TTC549 (cell line): ENCODE results near the gene RBM33.

Experiments used
- FAIRE-seq: peaks from 2 replicates; lab custom pipeline; 2012; peaks lifted over from hg19 to GRCh38; lab: Jason Lieb, UNC

Gene RBM33

DNA sequence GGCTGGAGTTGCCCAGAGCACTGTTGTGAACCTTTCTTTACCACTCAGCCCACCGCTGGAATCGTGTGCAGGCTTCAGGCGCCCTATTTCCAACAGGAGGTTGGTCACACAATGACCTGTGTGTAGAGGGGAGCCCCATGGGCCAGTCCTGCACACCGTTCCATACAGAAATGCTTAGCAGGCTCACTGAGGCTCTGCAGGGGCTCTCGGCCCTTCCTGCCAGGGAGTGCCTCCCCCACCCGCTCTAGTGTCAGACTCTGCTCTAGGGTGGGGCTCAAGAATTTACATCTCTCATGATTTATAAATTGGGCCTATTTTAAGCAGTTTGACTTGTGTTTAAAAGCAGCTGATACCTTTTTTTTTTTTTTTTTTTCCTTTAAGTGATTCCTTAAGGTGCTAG, 125.8 kb downstream of the RBM33 start:
- no peak for FAIRE-seq

DNA sequence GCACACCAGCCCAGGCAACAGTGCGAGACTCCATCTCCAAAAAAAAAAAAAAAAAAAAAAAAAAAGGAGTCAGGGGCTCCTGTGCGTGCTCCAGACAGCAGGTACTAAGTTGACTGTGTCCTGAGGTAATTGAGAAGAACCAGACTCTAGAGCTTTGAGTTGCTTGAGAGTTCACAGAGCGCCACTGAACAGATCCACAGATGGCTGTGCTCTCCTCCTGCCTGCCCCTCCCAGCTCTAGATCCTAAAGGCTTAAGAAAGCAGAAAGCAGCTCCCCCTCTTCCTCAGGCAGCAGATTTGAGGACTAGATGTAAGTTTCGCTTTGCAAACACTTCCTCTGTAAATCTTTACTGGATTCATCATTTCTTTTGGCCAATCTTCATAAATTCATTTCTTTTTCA, 129.1 kb downstream of the RBM33 start:
- no peak for FAIRE-seq

GRCh38 chr7:155774947-155775346, 130.5 kb downstream of the RBM33 start:
- FAIRE-seq, result no peak

- FAIRE-seq, result no peak
These were observed 131.2 kb downstream of the RBM33 start for GRCh38 chr7:155775691-155776090.

DNA sequence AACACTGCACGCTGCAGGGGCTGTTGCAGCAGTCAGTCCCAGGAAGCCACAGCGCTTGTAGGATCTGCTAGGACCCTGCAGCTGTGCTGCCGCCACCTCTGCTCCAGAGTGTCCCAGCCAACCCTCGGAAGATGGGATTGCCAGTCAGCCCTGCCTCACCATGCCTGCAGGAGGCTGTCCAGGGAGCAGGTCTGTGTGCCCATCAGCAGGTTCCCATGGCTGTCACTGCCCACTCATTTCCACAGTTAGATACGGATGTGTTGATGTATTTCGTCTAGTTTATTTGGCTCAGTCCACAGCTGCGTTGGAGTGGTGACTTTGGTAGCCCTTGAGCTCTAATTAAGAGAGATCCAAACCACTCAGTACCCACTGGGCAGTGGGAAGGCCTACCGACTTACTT, 132.1 kb downstream of the RBM33 start:
- FAIRE-seq, result no peak

DNA sequence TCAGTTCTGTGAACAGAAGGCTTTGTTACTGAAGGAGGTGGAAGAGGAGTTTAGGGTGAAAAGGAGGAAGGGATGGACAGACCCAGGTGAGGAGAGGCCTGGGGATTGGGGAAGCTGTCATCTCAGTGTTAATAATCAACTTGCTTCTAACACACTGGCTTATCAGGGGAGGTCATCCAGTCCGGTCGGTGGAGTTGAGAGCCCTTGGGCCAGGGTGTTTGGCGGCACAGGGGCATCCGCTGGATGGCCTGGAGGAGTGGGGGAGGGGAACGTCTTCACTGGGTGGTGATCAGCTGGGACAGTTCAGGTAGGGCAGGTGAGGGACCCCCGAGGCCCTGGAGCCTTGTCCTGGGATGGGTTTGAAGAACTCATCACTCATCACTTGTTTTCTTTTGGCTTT, 133.9 kb downstream of the RBM33 start:
- no peak for FAIRE-seq

- FAIRE-seq, result no peak
These were observed 136.4 kb downstream of the RBM33 start for GRCh38 chr7:155780884-155781283.

GRCh38 chr7:155781433-155781832, 137.0 kb downstream of the RBM33 start:
- FAIRE-seq, result no peak

DNA sequence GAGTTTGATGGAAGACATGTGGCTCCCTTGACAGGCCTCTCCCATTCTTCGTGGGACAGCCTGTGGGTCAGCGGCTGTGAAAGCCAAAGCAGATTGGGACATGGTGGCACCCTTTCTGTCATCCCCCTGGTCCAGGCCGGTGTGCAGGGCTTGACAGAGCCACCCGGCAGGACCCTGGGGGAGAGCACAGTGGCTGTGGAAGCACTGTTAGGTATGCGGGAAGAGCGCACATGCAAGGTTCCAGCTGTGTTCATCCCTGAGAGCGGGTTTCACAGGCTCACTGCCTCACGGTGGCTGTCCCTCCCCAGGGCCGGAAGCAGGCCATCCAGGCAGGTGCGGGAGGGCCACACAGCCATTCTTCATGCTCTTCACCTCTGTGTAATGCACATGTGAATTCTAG, 138.0 kb downstream of the RBM33 start:
- FAIRE-seq, result no peak

GRCh38 chr7:155785536-155785935, 141.1 kb downstream of the RBM33 start:
- FAIRE-seq, result no peak

- FAIRE-seq, result no peak
These were observed 142.0 kb downstream of the RBM33 start for GRCh38 chr7:155786491-155786890.

GRCh38 chr7:155787171-155787851, 142.8 kb downstream of the RBM33 start:
- FAIRE-seq, result no peak

- no peak for FAIRE-seq
These were observed 144.1 kb downstream of the RBM33 start for GRCh38 chr7:155788616-155789000.

GRCh38 chr7:155789001-155789725, 144.7 kb downstream of the RBM33 start:
- FAIRE-seq, result no peak

DNA sequence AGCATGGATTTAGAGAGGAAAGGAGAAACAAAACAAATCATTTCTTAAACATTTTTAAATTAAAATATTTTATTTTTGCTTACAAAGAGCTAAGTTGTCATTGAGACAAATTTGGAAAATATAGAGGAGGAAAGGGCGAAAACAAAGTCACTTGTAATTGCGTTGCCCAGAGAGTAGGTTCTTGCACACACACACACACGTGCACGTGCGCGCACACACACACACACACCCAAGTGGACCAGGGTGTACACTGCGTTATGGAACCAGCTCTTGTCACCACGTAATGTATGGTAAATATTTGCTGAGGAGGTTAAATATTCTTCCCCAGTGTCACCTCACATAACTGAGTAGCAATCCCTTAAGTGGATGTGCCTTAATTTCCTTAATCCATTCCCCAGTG, 146.2 kb downstream of the RBM33 start:
- FAIRE-seq, result no peak

- FAIRE-seq, result no peak
These were observed 146.8 kb downstream of the RBM33 start for GRCh38 chr7:155791214-155791737.

- FAIRE-seq, result no peak
These were observed 147.4 kb downstream of the RBM33 start for GRCh38 chr7:155791836-155792235.

DNA sequence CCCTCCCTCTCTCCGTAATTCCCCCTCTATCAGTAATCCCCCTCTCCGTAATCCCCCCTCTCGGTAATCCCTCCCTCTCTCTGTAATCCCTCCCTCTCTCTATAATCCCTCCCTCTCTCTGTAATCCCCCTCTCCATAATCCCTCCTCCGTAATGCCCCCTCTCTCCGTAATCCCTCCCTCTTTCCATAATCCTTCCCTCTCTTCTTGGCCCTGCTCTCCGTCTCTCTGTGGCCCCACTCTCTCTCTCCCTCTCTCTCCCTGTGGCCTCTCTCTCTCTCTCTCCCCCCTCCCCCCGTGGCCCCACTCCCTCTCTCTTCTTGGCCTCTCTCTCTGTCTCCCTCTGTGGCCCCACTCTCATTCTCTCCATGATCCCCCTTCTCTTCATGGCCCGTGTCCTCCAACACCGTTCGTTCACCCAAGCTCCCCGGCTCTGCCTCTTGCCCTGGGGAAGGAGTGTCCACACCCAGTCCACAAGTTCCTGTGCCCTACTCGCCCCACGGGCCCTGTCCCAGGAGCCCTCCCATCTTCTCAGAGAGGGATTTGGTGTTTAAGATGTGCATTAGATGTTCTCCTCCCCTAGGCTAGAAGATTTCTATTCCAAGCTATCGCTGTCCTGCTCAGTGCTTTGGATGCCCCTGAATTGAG, 148.0 kb downstream of the RBM33 start:
- FAIRE-seq, result no peak

DNA sequence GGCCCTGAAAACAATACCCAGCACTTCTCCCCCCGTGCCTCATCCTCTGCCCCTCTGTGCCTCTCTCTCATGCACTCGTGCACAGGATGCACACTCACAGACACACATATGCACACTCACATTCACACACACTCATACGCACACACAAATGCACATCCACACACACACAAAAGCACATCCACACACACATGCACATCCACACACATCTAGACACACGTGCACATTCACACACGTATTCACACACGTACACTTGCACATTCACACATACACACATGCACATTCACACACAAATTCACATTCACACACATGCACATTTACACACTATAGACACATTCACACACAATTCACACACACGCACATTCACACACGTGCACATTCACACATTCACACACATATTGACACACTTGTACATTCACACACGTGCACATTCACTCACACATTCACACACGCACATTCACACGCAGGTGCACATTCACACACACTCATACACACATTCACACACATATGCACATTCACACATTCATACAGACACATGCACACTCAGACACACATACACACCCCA, 148.6 kb downstream of the RBM33 start:
- FAIRE-seq, result no peak

DNA sequence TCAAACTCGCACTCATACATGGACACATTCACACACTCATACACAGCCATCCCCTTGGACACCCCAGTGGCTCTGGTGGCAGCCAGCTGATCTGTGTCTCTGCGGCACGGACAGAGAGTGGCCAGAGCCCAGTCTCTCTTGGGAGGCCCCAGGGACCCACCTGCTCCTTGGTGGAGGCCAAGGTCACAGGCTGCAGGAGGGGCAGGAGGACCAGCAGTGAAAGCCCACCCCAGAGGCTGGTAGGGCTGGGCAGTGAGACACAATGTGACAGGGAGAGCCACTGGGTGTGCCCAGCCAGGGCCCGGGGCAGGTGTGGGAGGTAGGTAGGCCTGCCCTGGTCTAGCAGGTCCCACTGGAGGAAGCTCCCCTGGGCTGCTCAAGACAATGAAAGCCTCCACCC, 149.3 kb downstream of the RBM33 start:
- FAIRE-seq, result no peak

DNA sequence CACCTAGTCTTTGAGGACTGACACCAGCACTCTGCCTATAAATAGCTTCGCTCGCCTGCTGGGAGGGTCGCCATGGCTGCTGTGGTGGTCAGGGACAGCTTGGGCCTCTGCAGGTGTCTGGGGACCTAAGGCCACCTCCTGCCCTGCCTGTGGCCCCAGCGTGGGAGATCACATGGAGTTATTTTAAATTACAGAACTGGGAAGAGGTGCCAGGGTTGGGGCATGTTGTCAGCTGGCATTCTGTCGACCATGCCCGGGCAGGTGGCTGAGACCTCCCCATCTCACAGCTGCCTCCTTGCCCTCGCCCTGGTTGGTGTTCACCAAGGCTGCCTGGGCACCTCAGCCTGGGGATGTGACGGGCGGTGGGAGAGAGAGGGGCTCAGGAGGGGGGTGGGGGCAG, 149.7 kb downstream of the RBM33 start:
- no peak for FAIRE-seq

GRCh38 chr7:155795401-155795800, 150.9 kb downstream of the RBM33 start:
- FAIRE-seq, result no peak

DNA sequence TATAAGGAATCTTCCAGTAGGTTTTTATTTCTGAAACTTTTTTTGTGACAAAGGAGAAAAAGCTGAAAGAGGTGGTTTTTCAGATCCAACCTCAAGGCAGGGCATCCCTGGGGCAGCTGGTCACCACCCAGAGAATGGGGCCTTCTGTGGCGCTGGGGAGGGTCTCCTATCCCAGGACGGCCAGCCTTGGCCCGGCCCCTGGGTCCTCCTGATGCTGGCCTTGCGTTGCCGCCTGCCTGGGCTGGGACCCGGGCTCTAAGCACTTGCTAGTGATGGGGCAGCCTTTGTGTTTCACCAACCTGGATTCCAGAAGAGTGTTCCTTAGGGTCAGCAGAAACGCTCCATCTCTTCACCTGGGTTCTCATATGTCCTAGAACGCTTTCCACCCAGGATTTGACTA, 151.5 kb downstream of the RBM33 start:
- no peak for FAIRE-seq
